Caco-2 (cell line): ENCODE data around the gene MAP4K3. TPM values are rescaled to one million over a fixed set of nuclear protein-coding genes. Genes with fewer than 3 reads are reported as not detected.

Experiments used
- BruUV-seq: library from RNA; stranded (reverse); fragments of 400-500 nt; replicated peaks from 2 replicates; lab custom pipeline; 2021; lab: Mats Ljungman, UMichigan
- CTCF ChIA-PET: fragments of 300-600 bp; sonication (Branson Sonifier 250); formaldehyde crosslinking; loops from one replicate; lab custom pipeline; 2022; ENCODE audit warnings: antibody characterized with exemption; lab: Charles Lee
- POLR2A ChIA-PET: fragments of 300-600 bp; sonication (Branson Sonifier 250); formaldehyde crosslinking; loops from one replicate; lab custom pipeline; 2022; ENCODE audit warnings: antibody characterized with exemption; lab: Charles Lee
- DNase-seq, 2 experiments: peaks; one replicate each; pipeline versions ENCODE4 v3.0.0 to v3.0.0-alpha.2; 2020 to 2022
- H3K27me3 ChIP-seq: replicated peaks from 2 replicates; pipeline ENCODE4 v1.6.0; 2011; ENCODE audit warnings: low read length; ENCODE audit not compliant: control insufficient read depth, insufficient read depth
- H3K36me3 ChIP-seq: 2 replicates; pipeline ENCODE4 v1.5.1; 2011; ENCODE audit warnings: low read length; ENCODE audit not compliant: control insufficient read depth, insufficient read depth
- H3K4me1 ChIP-seq: fragments of 250-450 bp; sonication (Bioruptor Pico); 2 replicates; pipeline ENCODE4 v1.5.1; 2020; ENCODE audit warnings: mild to moderate bottlenecking
- H3K4me3 ChIP-seq: 2 replicates; pipeline ENCODE4 v1.5.1; 2011; ENCODE audit warnings: low read depth, mild to moderate bottlenecking, control low read depth, low read length
- H3K9me3 ChIP-seq: fragments of 250-450 bp; sonication (Bioruptor Pico); 2 replicates; pipeline ENCODE4 v1.5.1; 2020; ENCODE audit warnings: mild to moderate bottlenecking, moderate library complexity
- H3K27ac Mint-ChIP-seq: one replicate; pipeline ENCODE4 v1.8.0; 2022; ENCODE audit warnings: mixed read lengths; ENCODE audit not compliant: unreplicated experiment
- H3K27me3 Mint-ChIP-seq: one replicate; pipeline ENCODE4 v1.8.0; 2022; ENCODE audit warnings: mixed read lengths; ENCODE audit not compliant: insufficient read depth, unreplicated experiment
- H3K36me3 Mint-ChIP-seq: one replicate; pipeline ENCODE4 v1.8.0; 2022; ENCODE audit warnings: mild to moderate bottlenecking, mixed read lengths; ENCODE audit not compliant: insufficient read depth, unreplicated experiment
- H3K4me1 Mint-ChIP-seq: one replicate; pipeline ENCODE4 v1.8.0; 2022; ENCODE audit warnings: low read depth, mixed read lengths; ENCODE audit not compliant: unreplicated experiment
- H3K4me3 Mint-ChIP-seq: one replicate; pipeline ENCODE4 v1.8.0; 2022; ENCODE audit warnings: mild to moderate bottlenecking, moderate library complexity, mixed read lengths; ENCODE audit not compliant: unreplicated experiment
- H3K9me3 Mint-ChIP-seq: one replicate; pipeline ENCODE4 v1.8.0; 2022; ENCODE audit warnings: mixed read lengths; ENCODE audit not compliant: unreplicated experiment
- intact Hi-C: fragments of 100-400 bp; cut with micrococcal nuclease; formaldehyde crosslinking; loops from one replicate; pipeline ENCODE4 v1.10.0; 2022; ENCODE audit not compliant: unreplicated experiment
- total RNA-seq: library from RNA; stranded (reverse); gene quantifications from 2 replicates; pipeline ENCODE4 v1.2.3, GENCODE V29; 2022
- TF ChIP-seq, protein P1 (sequence below), 2 experiments: fragments of 200-600 bp in 1 of 2; IDR thresholded peaks; 1 replicate in 1 of 2; 2 replicates in 1 of 2; pipeline versions ENCODE4 v1.5.1 to v1.8.0; 2011 to 2022; ENCODE audit warnings: antibody characterized with exemption in 1 of 2, control low read depth in 1 of 2, inconsistent platforms in 1 of 2, low read depth in 1 of 2, low read length in 1 of 2, mild to moderate bottlenecking in 1 of 2, moderate library complexity in 1 of 2; ENCODE audit not compliant: insufficient read depth in 1 of 2, severe bottlenecking in 1 of 2, unreplicated experiment in 1 of 2

MAP4K3 gene
- total RNA-seq, 1 experiment from 2014 or later: 46.1 TPM

DNA sequence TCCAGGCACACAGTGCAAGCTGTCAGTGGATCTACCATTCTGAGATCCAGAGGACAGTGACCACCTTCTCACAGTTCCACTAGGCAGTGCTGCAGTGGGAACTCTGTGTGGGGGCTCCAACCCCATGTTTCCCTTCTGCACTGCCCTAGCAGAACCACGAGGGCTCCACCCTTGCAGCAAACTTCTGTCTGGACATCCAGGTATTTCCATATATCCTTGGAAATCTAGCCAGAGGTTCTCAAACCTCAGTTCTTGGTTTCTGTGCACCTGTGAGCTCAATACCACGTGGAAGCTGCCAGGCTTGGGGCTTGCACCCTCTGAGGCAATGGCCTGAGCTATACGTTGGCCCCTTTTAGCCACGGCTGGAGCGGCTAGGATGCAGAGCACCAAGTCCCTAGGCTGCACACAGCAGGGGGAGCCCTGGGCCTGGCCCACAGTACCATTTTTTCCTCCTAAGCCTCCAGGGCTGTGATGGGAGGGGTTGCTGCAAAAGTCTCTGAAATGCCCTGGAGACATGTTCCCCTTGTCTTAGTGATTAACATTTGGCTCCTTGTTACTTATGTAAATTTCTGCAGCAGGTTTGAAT is 77.5 kb downstream of the MAP4K3 start:
- Histone ChIP-seq H3K27me3 (no peaks in the 10 kb centered on the region), H3K4me3 (no peak overlapping the region), H3K9me3 (peaks cover 31% of the 10 kb centered on the region), H3K4me1 (no peaks in the 10 kb centered on the region), H3K36me3 (peaks cover 1% of the 10 kb centered on the region; the same call in 1 of the 2 replicates)
- Mint-ChIP-seq H3K4me3 (no peak overlapping the region), H3K4me1 (no peaks in the 10 kb centered on the region), H3K36me3 (peaks cover 17% of the 10 kb centered on the region), H3K27ac (no peak overlapping the region), H3K9me3 (peaks cover 43% of the 10 kb centered on the region), H3K27me3 (no peaks in the 10 kb centered on the region)
- ChIA-PET CTCF (no interaction called here), POLR2A (no interaction called here)
- TF ChIP-seq, protein P1, sequence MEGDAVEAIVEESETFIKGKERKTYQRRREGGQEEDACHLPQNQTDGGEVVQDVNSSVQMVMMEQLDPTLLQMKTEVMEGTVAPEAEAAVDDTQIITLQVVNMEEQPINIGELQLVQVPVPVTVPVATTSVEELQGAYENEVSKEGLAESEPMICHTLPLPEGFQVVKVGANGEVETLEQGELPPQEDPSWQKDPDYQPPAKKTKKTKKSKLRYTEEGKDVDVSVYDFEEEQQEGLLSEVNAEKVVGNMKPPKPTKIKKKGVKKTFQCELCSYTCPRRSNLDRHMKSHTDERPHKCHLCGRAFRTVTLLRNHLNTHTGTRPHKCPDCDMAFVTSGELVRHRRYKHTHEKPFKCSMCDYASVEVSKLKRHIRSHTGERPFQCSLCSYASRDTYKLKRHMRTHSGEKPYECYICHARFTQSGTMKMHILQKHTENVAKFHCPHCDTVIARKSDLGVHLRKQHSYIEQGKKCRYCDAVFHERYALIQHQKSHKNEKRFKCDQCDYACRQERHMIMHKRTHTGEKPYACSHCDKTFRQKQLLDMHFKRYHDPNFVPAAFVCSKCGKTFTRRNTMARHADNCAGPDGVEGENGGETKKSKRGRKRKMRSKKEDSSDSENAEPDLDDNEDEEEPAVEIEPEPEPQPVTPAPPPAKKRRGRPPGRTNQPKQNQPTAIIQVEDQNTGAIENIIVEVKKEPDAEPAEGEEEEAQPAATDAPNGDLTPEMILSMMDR (IDR thresholded peaks at IDR 0.05; ENCODE audit: insufficient read depth in 1 of 2, low read depth in 1 of 2, low read length in 1 of 2, severe bottlenecking in 1 of 2, unreplicated experiment in 1 of 2): no peak
- BruUV-seq: no TSS peak
- intact Hi-C loops: no loop called here
- peak in 1 of 2 experiments; percentile 15 for DNase-seq

DNA sequence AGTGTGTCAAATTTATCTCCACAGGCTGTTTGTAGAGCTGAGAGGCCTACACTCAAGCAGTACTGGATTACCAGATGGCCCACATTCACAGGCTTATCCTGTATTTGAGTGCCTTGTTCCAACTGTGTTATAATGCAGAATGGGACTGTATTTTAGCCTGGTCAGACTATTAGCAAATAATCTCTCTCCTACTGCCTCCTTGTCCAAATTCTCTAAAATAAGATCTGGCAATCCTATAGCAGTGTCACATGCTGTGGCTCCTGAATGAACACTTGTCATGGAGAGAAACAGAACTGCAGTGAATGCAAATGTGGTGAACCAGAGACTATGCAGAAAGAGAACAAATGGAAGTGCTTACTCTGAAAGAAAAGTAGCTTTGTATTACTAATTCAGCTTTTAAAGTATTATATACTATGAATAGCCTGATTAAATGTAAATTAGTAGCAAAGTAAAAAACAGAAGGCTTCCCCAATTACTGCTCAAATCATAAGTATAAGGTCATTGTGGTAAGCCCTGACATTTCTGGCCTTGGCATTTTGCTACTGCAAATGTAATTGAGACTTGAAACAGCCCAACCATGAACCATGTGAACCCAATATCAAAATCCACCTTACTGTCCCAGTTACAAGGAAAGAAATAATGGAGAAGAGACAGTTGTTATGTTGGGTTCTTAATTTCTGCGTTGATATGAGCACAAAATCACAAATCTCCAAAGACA is 80.0 kb downstream of the MAP4K3 start:
- H3K36me3 ChIP-seq: peaks cover 1% of the 10 kb centered on the region; the same call in 1 of the 2 replicates
- peaks cover 26% of the 10 kb centered on the region for H3K9me3 ChIP-seq
- H3K4me3 ChIP-seq: no peak overlapping the region
- CTCF ChIA-PET: no interaction called here
- Mint-ChIP-seq H3K4me1 (no peaks in the 10 kb centered on the region), H3K36me3 (peaks cover 26% of the 10 kb centered on the region), H3K4me3 (no peak overlapping the region), H3K27ac (no peak overlapping the region), H3K27me3 (no peaks in the 10 kb centered on the region), H3K9me3 (peaks cover 35% of the 10 kb centered on the region)
- no TSS peak for BruUV-seq
- POLR2A ChIA-PET: no interaction called here
- TF ChIP-seq, protein P1 (IDR thresholded peaks at IDR 0.05; ENCODE audit: insufficient read depth in 1 of 2, low read depth in 1 of 2, low read length in 1 of 2, severe bottlenecking in 1 of 2, unreplicated experiment in 1 of 2): no peak
- no peaks in the 10 kb centered on the region for H3K27me3 ChIP-seq
- DNase-seq: no peak
- intact Hi-C loops: no loop called here
- no peaks in the 10 kb centered on the region for H3K4me1 ChIP-seq

DNA sequence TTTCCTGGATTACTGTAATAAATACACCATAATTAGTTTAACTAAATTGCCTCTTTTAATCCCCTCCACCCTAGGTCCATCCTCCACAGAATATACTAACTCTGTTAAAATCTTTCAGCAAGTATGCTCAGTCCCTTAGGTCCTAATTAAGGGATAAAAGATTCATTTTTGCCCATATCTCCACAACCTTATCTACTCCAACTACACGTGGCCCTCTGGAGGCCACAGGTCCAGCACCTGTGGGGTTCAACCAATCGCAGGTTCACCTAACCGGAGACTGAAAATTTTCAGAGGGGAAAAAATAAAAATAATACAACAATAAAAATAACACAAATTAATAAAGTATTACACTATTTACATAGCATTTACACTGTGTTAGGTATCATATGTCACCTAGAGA is 86.4 kb downstream of the MAP4K3 start:
- ChIA-PET CTCF (no interaction called here), POLR2A (no interaction called here)
- Mint-ChIP-seq H3K9me3 (no peaks in the 10 kb centered on the region), H3K4me3 (no peak overlapping the region), H3K27ac (no peak overlapping the region), H3K36me3 (peaks cover 21% of the 10 kb centered on the region), H3K4me1 (no peaks in the 10 kb centered on the region), H3K27me3 (no peaks in the 10 kb centered on the region)
- no TSS peak for BruUV-seq
- no peaks in the 10 kb centered on the region for H3K27me3 ChIP-seq
- H3K4me1 ChIP-seq: no peaks in the 10 kb centered on the region
- TF ChIP-seq, protein P1 (IDR thresholded peaks at IDR 0.05; ENCODE audit: insufficient read depth in 1 of 2, low read depth in 1 of 2, low read length in 1 of 2, severe bottlenecking in 1 of 2, unreplicated experiment in 1 of 2): no peak
- no peaks in the 10 kb centered on the region for H3K36me3 ChIP-seq
- no peaks in the 10 kb centered on the region for H3K9me3 ChIP-seq
- intact Hi-C loops: no loop called here
- H3K4me3 ChIP-seq: no peak overlapping the region
- no peak for DNase-seq
